HEK293 (cell line): ENCODE results near the gene TCF7L1.

Source experiments
- CTCF ChIA-PET: fragments of 350-600 bp; formaldehyde crosslinking; extraction: SDS; loops from one replicate; lab custom pipeline; 2021; ENCODE audit warnings: antibody characterized with exemption; lab: Yijun Ruan, JAX
- POLR2A ChIA-PET: fragments of 300-600 bp; formaldehyde crosslinking; extraction: SDS; loops from one replicate; lab custom pipeline; 2020; ENCODE audit warnings: antibody characterized with exemption, inconsistent platforms; lab: Yijun Ruan, JAX
- H3K27ac ChIP-seq: fragments of 200-500 bp; sonication (Bioruptor generic); 2 replicates; pipeline ENCODE4 v1.5.1; 2014; ENCODE audit warnings: low read depth, low read length, control low read depth, inconsistent platforms; ENCODE audit errors: extremely low read depth
- H3K36me3 ChIP-seq, 2 experiments: fragments of 200-500 bp in 1 of 2; sonication (Bioruptor generic) in 1 of 2; 1 replicate in 1 of 2; 2 replicates in 1 of 2; pipeline ENCODE4 v1.5.1; 2014 to 2017; ENCODE audit warnings: inconsistent platforms in 2 of 2, low read length in 2 of 2; ENCODE audit not compliant: control insufficient read depth in 2 of 2, insufficient read depth in 1 of 2
- H3K4me1 ChIP-seq: fragments of 200-500 bp; sonication (Bioruptor generic); 2 replicates; pipeline ENCODE4 v1.5.1; 2014; ENCODE audit warnings: mild to moderate bottlenecking, low read length, inconsistent platforms; ENCODE audit not compliant: control insufficient read depth, insufficient read depth
- H3K4me3 ChIP-seq: 2 replicates; pipeline ENCODE4 v1.5.1; 2011; ENCODE audit warnings: low read depth, mild to moderate bottlenecking, control low read depth, low read length, moderate library complexity
- H3K9me3 ChIP-seq: fragments of 200-500 bp; sonication (Bioruptor generic); 2 replicates; pipeline ENCODE4 v1.5.1; 2014; ENCODE audit warnings: low read depth, low read length, inconsistent platforms; ENCODE audit not compliant: control insufficient read depth, insufficient read depth
- BCL11A ChIP-seq: fragments of 450-650 bp; formaldehyde crosslinking; IDR thresholded peaks from 2 replicates; pipeline ENCODE4 v1.5.1; 2016; ENCODE audit warnings: low read depth, missing biosample characterization, missing genetic modification characterization
- GFI1B ChIP-seq: fragments of 450-650 bp; formaldehyde crosslinking; IDR thresholded peaks from 2 replicates; pipeline ENCODE4 v1.5.1; 2016; ENCODE audit warnings: missing biosample characterization, missing genetic modification characterization
- GLIS1 ChIP-seq: fragments of 450-650 bp; formaldehyde crosslinking; IDR thresholded peaks from 2 replicates; pipeline ENCODE4 v1.5.1; 2016; ENCODE audit warnings: missing biosample characterization, missing genetic modification characterization
- HOXC10 ChIP-seq: sonication (generic); formaldehyde crosslinking; IDR thresholded peaks from 2 replicates; pipeline ENCODE4 v1.8.1; 2023; ENCODE audit warnings: mild to moderate bottlenecking, missing genetic modification reagents
- OSR2 ChIP-seq: fragments of 450-650 bp; formaldehyde crosslinking; IDR thresholded peaks from 2 replicates; pipeline ENCODE4 v1.5.1; 2016; ENCODE audit warnings: missing biosample characterization, missing genetic modification characterization
- PRDM6 ChIP-seq: fragments of 450-650 bp; formaldehyde crosslinking; IDR thresholded peaks from 2 replicates; pipeline ENCODE4 v1.5.1; 2017; ENCODE audit warnings: missing biosample characterization, missing genetic modification characterization
- SCRT2 ChIP-seq: fragments of 450-650 bp; formaldehyde crosslinking; IDR thresholded peaks from 2 replicates; pipeline ENCODE4 v1.5.1; 2016; ENCODE audit warnings: missing biosample characterization, missing genetic modification characterization
- SETDB1 ChIP-seq: IDR thresholded peaks from one replicate; pipeline ENCODE4 v1.6.1; 2017; ENCODE audit warnings: mild to moderate bottlenecking, low read length, moderate library complexity, mixed read lengths; ENCODE audit not compliant: insufficient read length
- YY1 ChIP-seq: fragments of 450-650 bp; formaldehyde crosslinking; IDR thresholded peaks from 2 replicates; pipeline ENCODE4 v1.5.1; 2018; ENCODE audit warnings: missing biosample characterization, missing genetic modification characterization
- ZNF140 ChIP-seq: fragments of 450-650 bp; formaldehyde crosslinking; IDR thresholded peaks from 2 replicates; pipeline ENCODE4 v1.5.1; 2016; ENCODE audit warnings: missing biosample characterization, missing genetic modification characterization
- ZNF157 ChIP-seq: fragments of 450-650 bp; formaldehyde crosslinking; IDR thresholded peaks from 2 replicates; pipeline ENCODE4 v1.5.1; 2016; ENCODE audit warnings: missing biosample characterization, missing genetic modification characterization
- ZNF24 ChIP-seq: fragments of 450-650 bp; formaldehyde crosslinking; IDR thresholded peaks from 2 replicates; pipeline ENCODE4 v1.5.1; 2016; ENCODE audit warnings: missing biosample characterization, missing genetic modification characterization
- ZNF354C ChIP-seq: fragments of 450-650 bp; formaldehyde crosslinking; IDR thresholded peaks from 2 replicates; pipeline ENCODE4 v1.5.1; 2016; ENCODE audit warnings: missing biosample characterization, missing genetic modification characterization, low read depth, borderline replicate concordance
- ZNF449 ChIP-seq: fragments of 450-650 bp; formaldehyde crosslinking; IDR thresholded peaks from 2 replicates; pipeline ENCODE4 v1.5.1; 2017; ENCODE audit warnings: missing biosample characterization, mild to moderate bottlenecking, missing genetic modification characterization, moderate library complexity
- ZNF639 ChIP-seq: fragments of 450-650 bp; formaldehyde crosslinking; IDR thresholded peaks from 2 replicates; pipeline ENCODE4 v1.5.1; 2016; ENCODE audit warnings: missing biosample characterization, missing genetic modification characterization
- ZNF654 ChIP-seq: fragments of 450-650 bp; formaldehyde crosslinking; IDR thresholded peaks from 2 replicates; pipeline ENCODE4 v1.5.1; 2016; ENCODE audit warnings: low read depth, missing biosample characterization, missing genetic modification characterization
- ZNF704 ChIP-seq: fragments of 450-650 bp; formaldehyde crosslinking; IDR thresholded peaks from 2 replicates; pipeline ENCODE4 v1.5.1; 2016; ENCODE audit warnings: missing biosample characterization, missing genetic modification characterization
- ZNF785 ChIP-seq: fragments of 450-650 bp; formaldehyde crosslinking; IDR thresholded peaks from 2 replicates; pipeline ENCODE4 v1.5.1; 2016; ENCODE audit warnings: missing biosample characterization, missing genetic modification characterization
- ZSCAN16 ChIP-seq: fragments of 450-650 bp; formaldehyde crosslinking; IDR thresholded peaks from 2 replicates; pipeline ENCODE4 v1.5.1; 2016; ENCODE audit warnings: missing biosample characterization, missing genetic modification characterization
- ZSCAN18 ChIP-seq: fragments of 450-650 bp; formaldehyde crosslinking; IDR thresholded peaks from 2 replicates; pipeline ENCODE4 v1.5.1; 2016; ENCODE audit warnings: missing biosample characterization, missing genetic modification characterization
- ZSCAN30 ChIP-seq: fragments of 450-650 bp; IDR thresholded peaks from 2 replicates; pipeline ENCODE4 v1.5.1; 2018; ENCODE audit warnings: missing biosample characterization, mild to moderate bottlenecking, missing genetic modification characterization, moderate library complexity
- ZSCAN4 ChIP-seq: fragments of 450-650 bp; formaldehyde crosslinking; IDR thresholded peaks from 2 replicates; pipeline ENCODE4 v1.5.1; 2017; ENCODE audit warnings: missing biosample characterization, missing genetic modification characterization

The TCF7L1 gene

GRCh38 chr2:85247610-85248009 lies 114.4 kb downstream of the TCF7L1 start (continued):
- TF ChIP-seq ZNF354C: no peak
- TF ChIP-seq ZNF704 (tag by site-specific recombination): no peak
- no peak for TF ChIP-seq GFI1B (tag by site-specific recombination)
- no peak for TF ChIP-seq ZSCAN30
- no peak for TF ChIP-seq ZSCAN16 (tag by site-specific recombination)
- TF ChIP-seq HOXC10 (CRISPR knock-in tag): no peak
- TF ChIP-seq OSR2: no peak
- no peak for TF ChIP-seq ZNF157 (tag by site-specific recombination)
- TF ChIP-seq ZNF24 (tag by site-specific recombination): no peak
- no peak for TF ChIP-seq ZNF785 (tag by site-specific recombination)

- ChIA-PET CTCF (interaction anchor here (0.6 to 1.0 kb wide), 2 partner anchors 17 to 116 kb away, joined by 3 to 6 read pairs; no protein-coding TSS in a partner anchor), POLR2A (no interaction called here)
- Histone ChIP-seq H3K36me3 (no peaks in the 10 kb centered on the region), H3K4me3 (no peak overlapping the region), H3K4me1 (no peaks in the 10 kb centered on the region), H3K27ac (no peak overlapping the region), H3K9me3 (no peaks in the 10 kb centered on the region)
- TF ChIP-seq SCRT2 (tag by site-specific recombination) (peak; percentile 18; the same call in 1 of the 2 replicates), ZNF639 (tag by site-specific recombination) (no peak), ZSCAN4 (tag by site-specific recombination) (no peak), PRDM6 (tag by site-specific recombination) (peak; percentile 62), ZNF654 (no peak)
- TF ChIP-seq, all 188 proteins: peak for 2
These were observed 115.7 kb downstream of the TCF7L1 start for GRCh38 chr2:85248773-85249509.

GRCh38 chr2:85250045-85250444 lies 116.9 kb downstream of the TCF7L1 start:
- no peaks in the 10 kb centered on the region for H3K36me3 ChIP-seq
- H3K4me3 ChIP-seq: no peak overlapping the region
- ChIA-PET CTCF (no interaction called here), POLR2A (no interaction called here)
- H3K27ac ChIP-seq: no peak overlapping the region
- no peaks in the 10 kb centered on the region for H3K9me3 ChIP-seq
- H3K4me1 ChIP-seq: no peaks in the 10 kb centered on the region
- TF ChIP-seq ZNF639 (tag by site-specific recombination) (no peak), YY1 (no peak), GLIS1 (no peak), ZSCAN18 (tag by site-specific recombination) (no peak), ZNF449 (no peak), SETDB1 (no peak), BCL11A (tag by site-specific recombination) (no peak), ZNF140 (tag by site-specific recombination) (no peak)
